ENCODE data around the gene ISG20.

ISG20 gene

GRCh38 chr15:88655103-88655553 lies 16.3 kb downstream of the ISG20 start:
- no peak for DNase-seq (ENCODE audit: low read depth in 1 of 2, low spot score in 1 of 2)
- no peak for TF ChIP-seq JUND (IDR thresholded peaks at IDR 0.05; ENCODE audit: low read depth)
- in situ Hi-C loops (cut with HindIII; ENCODE audit: low pct_unique_long_range_greater_than_20kb, low sequenced_read_pairs), result no loop called here

- in situ Hi-C loops (cut with HindIII; ENCODE audit: low pct_unique_long_range_greater_than_20kb, low sequenced_read_pairs), result no loop called here
- no peak for TF ChIP-seq JUND (IDR thresholded peaks at IDR 0.05; ENCODE audit: low read depth)
- DNase-seq (ENCODE audit: low read depth in 1 of 2, low spot score in 1 of 2), result no peak
These were observed 17.1 kb downstream of the ISG20 start for GRCh38 chr15:88655800-88656488.

- no peak for DNase-seq (ENCODE audit: low read depth in 1 of 2, low spot score in 1 of 2)
- in situ Hi-C loops (cut with HindIII; ENCODE audit: low pct_unique_long_range_greater_than_20kb, low sequenced_read_pairs), result no loop called here
- TF ChIP-seq JUND (IDR thresholded peaks at IDR 0.05; ENCODE audit: low read depth), result no peak
These were observed 18.0 kb downstream of the ISG20 start for GRCh38 chr15:88656760-88657221.

- DNase-seq (ENCODE audit: low read depth in 1 of 2, low spot score in 1 of 2), result peak; percentile 62 to 66
- in situ Hi-C loops (cut with HindIII; ENCODE audit: low pct_unique_long_range_greater_than_20kb, low sequenced_read_pairs), result no loop called here
- no peak for TF ChIP-seq JUND (IDR thresholded peaks at IDR 0.05; ENCODE audit: low read depth)
These were observed 18.7 kb downstream of the ISG20 start for GRCh38 chr15:88657326-88658069.

- DNase-seq (ENCODE audit: low read depth in 1 of 2, low spot score in 1 of 2), result no peak
- TF ChIP-seq JUND (IDR thresholded peaks at IDR 0.05; ENCODE audit: low read depth), result no peak
- in situ Hi-C loops (cut with HindIII; ENCODE audit: low pct_unique_long_range_greater_than_20kb, low sequenced_read_pairs), result no loop called here
These were observed 19.5 kb downstream of the ISG20 start for GRCh38 chr15:88658070-88658965.

- DNase-seq (ENCODE audit: low read depth in 1 of 2, low spot score in 1 of 2), result no peak
- TF ChIP-seq JUND (IDR thresholded peaks at IDR 0.05; ENCODE audit: low read depth), result no peak
- in situ Hi-C loops (cut with HindIII; ENCODE audit: low pct_unique_long_range_greater_than_20kb, low sequenced_read_pairs), result no loop called here
These were observed 20.4 kb downstream of the ISG20 start for GRCh38 chr15:88658972-88659931.

GRCh38 chr15:88661041-88661700 lies 22.4 kb downstream of the ISG20 start:
- in situ Hi-C loops (cut with HindIII; ENCODE audit: low pct_unique_long_range_greater_than_20kb, low sequenced_read_pairs), result no loop called here
- TF ChIP-seq JUND (IDR thresholded peaks at IDR 0.05; ENCODE audit: low read depth), result no peak
- no peak for DNase-seq (ENCODE audit: low read depth in 1 of 2, low spot score in 1 of 2)

GRCh38 chr15:88661761-88662556 lies 23.1 kb downstream of the ISG20 start:
- DNase-seq (ENCODE audit: low read depth in 1 of 2, low spot score in 1 of 2), result no peak
- in situ Hi-C loops (cut with HindIII; ENCODE audit: low pct_unique_long_range_greater_than_20kb, low sequenced_read_pairs), result no loop called here
- TF ChIP-seq JUND (IDR thresholded peaks at IDR 0.05; ENCODE audit: low read depth), result no peak

GRCh38 chr15:88663141-88663621 lies 24.4 kb downstream of the ISG20 start:
- no peak for TF ChIP-seq JUND (IDR thresholded peaks at IDR 0.05; ENCODE audit: low read depth)
- in situ Hi-C loops (cut with HindIII; ENCODE audit: low pct_unique_long_range_greater_than_20kb, low sequenced_read_pairs), result no loop called here
- no peak for DNase-seq (ENCODE audit: low read depth in 1 of 2, low spot score in 1 of 2)

GRCh38 chr15:88664151-88664778 lies 25.4 kb downstream of the ISG20 start:
- in situ Hi-C loops (cut with HindIII; ENCODE audit: low pct_unique_long_range_greater_than_20kb, low sequenced_read_pairs), result no loop called here
- peak in 1 of 2 experiments; percentile 28 for DNase-seq (ENCODE audit: low read depth in 1 of 2, low spot score in 1 of 2)
- TF ChIP-seq JUND (IDR thresholded peaks at IDR 0.05; ENCODE audit: low read depth), result no peak

Data from T47D (cell line).